ENCODE data around the gene LCE3A. TPM values are rescaled to one million over a fixed set of nuclear protein-coding genes. Genes with fewer than 3 reads are reported as not detected.

Gene LCE3A
- total and polyA plus RNA-seq, 2 of the 4 experiments (the other 2 are of a cell fraction): not detected

- DNase-seq (no peak), ATAC-seq (ENCODE audit: low read depth) (no peak)
- no TSS peak for BruUV-seq (replicated peaks)
- Histone ChIP-seq H2AK5ac (ENCODE audit: low read depth, low read length) (no peak overlapping the region), H3K9me1 (ENCODE audit: insufficient read depth, low read length) (no peaks in the 10 kb centered on the region), H2BK120ac (ENCODE audit: low read depth, low read length) (no peak overlapping the region), H4K20me1 (ENCODE audit: insufficient read depth, low read length) (no peaks in the 10 kb centered on the region), H3K36me3 (ENCODE audit: control insufficient read depth, insufficient read depth, low read length) (no peaks in the 10 kb centered on the region), H3K27me3 (ENCODE audit: control insufficient read depth, insufficient read depth, low read length) (no peaks in the 10 kb centered on the region), H3K27ac (ENCODE audit: insufficient read depth, low read length) (no peak overlapping the region), H3K9ac (ENCODE audit: low read depth, low read length) (no peak overlapping the region), H3K18ac (ENCODE audit: low read depth, low read length) (no peak overlapping the region), H4K5ac (ENCODE audit: low read depth, low read length) (no peak overlapping the region), H3K56ac (ENCODE audit: extremely low read depth, insufficient read depth, low read length) (no peak overlapping the region), H2BK5ac (ENCODE audit: low read depth, low read length, poor library complexity, severe bottlenecking) (no peak overlapping the region), H3K23ac (ENCODE audit: low read depth, low read length) (no peak overlapping the region), H3K4me1 (ENCODE audit: control insufficient read depth, insufficient read depth, low read length) (no peaks in the 10 kb centered on the region), H2BK15ac (ENCODE audit: low read depth, low read length) (no peak overlapping the region), H3K9me3 (ENCODE audit: control insufficient read depth, insufficient read depth, low read length) (no peaks in the 10 kb centered on the region), H2AK9ac (replicated peaks; ENCODE audit: low read depth, low read length, poor library complexity) (no peak overlapping the region), H3K4me2 (ENCODE audit: low read depth, low read length) (no peak overlapping the region), H2BK20ac (ENCODE audit: low read depth, low read length) (no peak overlapping the region), H4K91ac (ENCODE audit: insufficient read depth, low read depth, low read length) (no peak overlapping the region), H4K8ac (ENCODE audit: low read depth in 2 of 2, low read length in 2 of 2) (no peak overlapping the region), H3K4ac (ENCODE audit: low read depth, low read length) (no peak overlapping the region), H2AFZ (replicated peaks; ENCODE audit: low read length, poor library complexity) (no peak overlapping the region), H3K79me1 (ENCODE audit: low read depth in 1 of 2, low read length in 2 of 2) (no peaks in the 10 kb centered on the region), H3K4me3 (ENCODE audit: insufficient read depth, low read depth, low read length) (no peak overlapping the region), H3K14ac (replicated peaks; ENCODE audit: low read depth, low read length) (no peak overlapping the region)
- no peak for TF ChIP-seq CEBPB (IDR thresholded peaks at IDR 0.05; ENCODE audit: low read depth, low read length)
- no peak for TF ChIP-seq POLR2A (IDR thresholded peaks at IDR 0.05; ENCODE audit: low read depth, low read length)
- no peak for TF ChIP-seq NFE2L2 (IDR thresholded peaks at IDR 0.05; ENCODE audit: low read depth, low read length)
- no peak for TF ChIP-seq RAD21 (IDR thresholded peaks at IDR 0.05; ENCODE audit: low read length)
- no peak for TF ChIP-seq CTCF (conservative IDR thresholded peaks at IDR 0.05; ENCODE audit: low read depth, low read length)
- TF ChIP-seq BHLHE40 (IDR thresholded peaks at IDR 0.05; ENCODE audit: low read depth, low read length): no peak
- TF ChIP-seq MXI1 (IDR thresholded peaks at IDR 0.05; ENCODE audit: borderline replicate concordance, low read depth, low read length): no peak
- TF ChIP-seq MAFK (IDR thresholded peaks at IDR 0.05; ENCODE audit: low read depth, low read length): no peak
- TF ChIP-seq ELK1 (IDR thresholded peaks at IDR 0.05; ENCODE audit: borderline replicate concordance, low read depth, low read length): no peak
- intact Hi-C loops (cut with micrococcal nuclease): no loop called here
- WGBS, 2 experiments (ENCODE audit: extremely low coverage in 2 of 2, insufficient read length in 1 of 2): no CpG with 5 or more reads among the region's 1 CpG
- in situ Hi-C loops (cut with MboI; ENCODE audit: low sequenced_read_pairs): no loop called here
- dilution Hi-C loops (cut with HindIII; ENCODE audit: low sequenced_read_pairs, unreplicated experiment): no loop called here
- ChIA-PET POLR2A (ENCODE audit: unreplicated experiment) (no interaction called here), CTCF (no interaction called here)
These were observed 37.3 kb downstream of the LCE3A start for GRCh38 chr1:152585586-152585985.
